IPS-18a (cell line): ENCODE data around the gene PLPP7.
"Not testable (repeated sequence)": the region's sequence is repeated elsewhere in the genome, so short reads cannot be mapped to it uniquely, and the experiment has no call there.

Experiments used
- H3K27ac ChIP-seq: one replicate; pipeline ENCODE4 v1.5.1; 2013; ENCODE audit warnings: low read length
- H3K27me3 ChIP-seq: one replicate; pipeline ENCODE4 v1.6.1; 2013; ENCODE audit warnings: mild to moderate bottlenecking, low read length; ENCODE audit not compliant: control insufficient read depth, insufficient read depth
- H3K36me3 ChIP-seq: one replicate; pipeline ENCODE4 v1.6.1; 2013; ENCODE audit warnings: low read depth, low read length; ENCODE audit not compliant: control insufficient read depth
- H3K4me1 ChIP-seq: one replicate; pipeline ENCODE4 v1.6.1; 2013; ENCODE audit warnings: low read depth, low read length; ENCODE audit not compliant: control insufficient read depth
- H3K4me3 ChIP-seq: one replicate; pipeline ENCODE4 v1.5.1; 2013; ENCODE audit warnings: low read length
- H3K9ac ChIP-seq: one replicate; pipeline ENCODE4 v1.6.1; 2013; ENCODE audit warnings: mild to moderate bottlenecking, low read length, moderate library complexity
- H3K9me3 ChIP-seq: one replicate; pipeline ENCODE4 v1.6.1; 2013; ENCODE audit warnings: low read depth, low read length; ENCODE audit not compliant: control insufficient read depth

The PLPP7 gene

GRCh38 chr9:131349522-131349880 lies 60.0 kb downstream of the PLPP7 start:
- H3K4me3 ChIP-seq, result peak overlapping the region; percentile 66
- no peaks in the 10 kb centered on the region for H3K27me3 ChIP-seq
- H3K27ac ChIP-seq, result no peak overlapping the region
- no peaks in the 10 kb centered on the region for H3K9me3 ChIP-seq
- no peaks in the 10 kb centered on the region for H3K4me1 ChIP-seq
- no peak overlapping the region for H3K9ac ChIP-seq
- H3K36me3 ChIP-seq, result no peaks in the 10 kb centered on the region

- Histone ChIP-seq H3K9ac (peak overlapping the region; percentile 21), H3K4me3 (peak overlapping the region; percentile 66), H3K36me3 (no peaks in the 10 kb centered on the region), H3K9me3 (no peaks in the 10 kb centered on the region), H3K4me1 (no peaks in the 10 kb centered on the region), H3K27ac (no peak overlapping the region), H3K27me3 (no peaks in the 10 kb centered on the region)
Observed at GRCh38 chr9:131349881-131350563, 60.5 kb downstream of the PLPP7 start.

GRCh38 chr9:131356479-131356878 lies 67.0 kb downstream of the PLPP7 start:
- not testable (repeated sequence) for H3K9me3 ChIP-seq, H3K27ac ChIP-seq, H3K4me3 ChIP-seq, H3K4me1 ChIP-seq, H3K9ac ChIP-seq, H3K36me3 ChIP-seq, H3K27me3 ChIP-seq

GRCh38 chr9:131358556-131358955 lies 69.0 kb downstream of the PLPP7 start:
- H3K27me3 ChIP-seq, result no peaks in the 10 kb centered on the region
- no peak overlapping the region for H3K4me3 ChIP-seq
- H3K27ac ChIP-seq, result no peak overlapping the region
- H3K36me3 ChIP-seq, result no peaks in the 10 kb centered on the region
- H3K9ac ChIP-seq, result no peak overlapping the region
- H3K9me3 ChIP-seq, result no peaks in the 10 kb centered on the region
- H3K4me1 ChIP-seq, result peaks cover 10% of the 10 kb centered on the region
